ENCODE results near the gene CAMKK2.
"Not testable (repeated sequence)": the region's sequence is repeated elsewhere in the genome, so short reads cannot be mapped to it uniquely, and the experiment has no call there.

CAMKK2 gene

GRCh38 chr12:121219353-121219986 is 77.0 kb downstream of the CAMKK2 start:
- DNase-seq, result no peak

GRCh38 chr12:121218588-121219352 is 77.7 kb downstream of the CAMKK2 start:
- DNase-seq, result no peak

- DNase-seq, result no peak
Measured at GRCh38 chr12:121217761-121218160, 78.7 kb downstream of the CAMKK2 start.

GRCh38 chr12:121217063-121217462 is 79.4 kb downstream of the CAMKK2 start:
- DNase-seq, result no peak

- DNase-seq, result no peak
Measured at GRCh38 chr12:121216102-121216501, 80.4 kb downstream of the CAMKK2 start.

GRCh38 chr12:121214855-121215745 is 81.4 kb downstream of the CAMKK2 start:
- no peak for DNase-seq

- no peak for DNase-seq
Measured at GRCh38 chr12:121214166-121214777, 82.2 kb downstream of the CAMKK2 start.

GRCh38 chr12:121212875-121213274 is 83.6 kb downstream of the CAMKK2 start:
- DNase-seq, result no peak

GRCh38 chr12:121209624-121210572 is 86.6 kb downstream of the CAMKK2 start, which contains the start of gene P2RX4:
P2RX4 (plus strand) TSS chr12:121210129; CDS start chr12:121210165, 36 bp downstream.
- no peak for DNase-seq

GRCh38 chr12:121209221-121209620 is 87.3 kb downstream of the CAMKK2 start:
- DNase-seq, result no peak

GRCh38 chr12:121208571-121208970 is 87.9 kb downstream of the CAMKK2 start:
- not testable (repeated sequence) for DNase-seq

GRCh38 chr12:121205491-121205890 is 91.0 kb downstream of the CAMKK2 start:
- no peak for DNase-seq

GRCh38 chr12:121203482-121203881 is 93.0 kb downstream of the CAMKK2 start:
- DNase-seq, result no peak

GRCh38 chr12:121202407-121203355 is 93.8 kb downstream of the CAMKK2 start:
- no peak for DNase-seq

- DNase-seq, result not testable (repeated sequence)
Measured at GRCh38 chr12:121201140-121201539, 95.4 kb downstream of the CAMKK2 start.

GRCh38 chr12:121198949-121199348 is 97.6 kb downstream of the CAMKK2 start:
- DNase-seq, result no peak

- DNase-seq, result no peak
Measured at GRCh38 chr12:121196902-121197301, 99.6 kb downstream of the CAMKK2 start.

GRCh38 chr12:121191151-121191550 is 105.4 kb downstream of the CAMKK2 start:
- DNase-seq, result no peak

- no peak for DNase-seq
Measured at GRCh38 chr12:121190523-121191031, 105.9 kb downstream of the CAMKK2 start.

GRCh38 chr12:121189619-121190155 is 106.8 kb downstream of the CAMKK2 start:
- no peak for DNase-seq
